Measurements from ENCODE around the gene SUSD1. TPM values are rescaled to one million over a fixed set of nuclear protein-coding genes. Genes with fewer than 3 reads are reported as not detected.

SUSD1 gene
- total RNA-seq, 1 experiment from 2014 or later: 15.3 TPM

DNA sequence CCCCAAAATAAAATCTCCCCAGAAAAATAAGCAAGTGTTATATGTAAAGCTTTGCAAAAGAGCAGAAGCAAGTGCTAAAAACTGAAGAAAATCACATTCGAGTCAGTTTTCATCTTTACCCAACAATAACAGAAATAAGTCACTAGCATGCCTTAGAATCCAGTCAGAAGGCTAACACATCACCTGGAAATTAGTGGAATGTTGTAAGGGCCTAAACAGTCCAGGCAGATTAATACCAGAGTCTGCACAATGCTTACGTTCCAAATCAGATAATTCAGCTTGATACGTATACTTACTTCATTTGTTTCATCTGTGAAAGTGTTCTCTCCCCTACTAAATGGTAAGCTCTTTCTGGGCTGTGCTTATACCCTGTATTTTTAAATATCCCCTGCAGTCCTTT is 42.7 kb downstream of the SUSD1 start:
- TF ChIP-seq SIN3A (IDR thresholded peaks at IDR 0.05; ENCODE audit: borderline replicate concordance, insufficient read depth, low read depth, low read length): no peak
- Histone ChIP-seq H3K27me3 (ENCODE audit: control insufficient read depth, insufficient read depth, low read length) (no peaks in the 10 kb centered on the region), H3K36me3 (ENCODE audit: control insufficient read depth, insufficient read depth, low read length) (no peaks in the 10 kb centered on the region; the same call in 1 of the 2 replicates), H3K27ac (ENCODE audit: low read length) (no peak overlapping the region), H3K4me1 (ENCODE audit: control insufficient read depth, insufficient read depth, low read length) (no peaks in the 10 kb centered on the region), H3K9me3 (ENCODE audit: control insufficient read depth, insufficient read depth, low read depth, low read length) (no peaks in the 10 kb centered on the region; the same call in 1 of the 2 replicates), H3K4me3 (ENCODE audit: low read depth in 2 of 2, low read length in 2 of 2) (no peak overlapping the region)
- ATAC-seq: no peak
- ChIA-PET POLR2A (interaction anchor here (0.6 kb wide), 1 partner anchor 619 kb away, joined by 5 read pairs; no protein-coding TSS in a partner anchor), CTCF (no interaction called here)
- DNase-seq (ENCODE audit: low read depth, low spot score): no peak
- in situ Hi-C loops (cut with HindIII; ENCODE audit: low pct_unique_long_range_greater_than_20kb, low sequenced_read_pairs) (no loop called here), intact Hi-C loops (cut with micrococcal nuclease; ENCODE audit: unreplicated experiment) (no loop called here)
- no TSS peak for BruUV-seq (replicated peaks)

DNA sequence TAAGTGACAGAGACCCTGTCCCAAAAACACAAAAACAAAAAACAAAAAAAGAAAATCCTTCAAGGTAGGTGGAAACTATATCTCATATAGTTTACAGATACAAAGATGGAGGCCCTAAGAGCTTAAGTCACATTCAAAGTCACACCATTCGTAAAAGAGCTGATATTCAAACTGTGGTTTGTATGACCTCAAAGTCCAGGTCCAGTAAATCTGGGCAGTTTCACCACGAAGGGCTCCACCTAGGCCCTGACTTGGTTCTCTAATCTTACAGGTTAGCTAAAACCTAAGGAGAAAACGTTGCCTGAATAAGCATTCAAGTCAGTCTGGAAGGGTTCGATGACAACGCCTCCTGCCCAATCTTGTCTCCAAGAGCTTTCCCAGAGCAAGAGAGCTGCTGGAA is 44.1 kb downstream of the SUSD1 start:
- Histone ChIP-seq H3K36me3 (ENCODE audit: control insufficient read depth, insufficient read depth, low read length) (no peaks in the 10 kb centered on the region; the same call in 1 of the 2 replicates), H3K27me3 (ENCODE audit: control insufficient read depth, insufficient read depth, low read length) (no peaks in the 10 kb centered on the region), H3K9me3 (ENCODE audit: control insufficient read depth, insufficient read depth, low read depth, low read length) (no peaks in the 10 kb centered on the region; the same call in 1 of the 2 replicates), H3K4me1 (ENCODE audit: control insufficient read depth, insufficient read depth, low read length) (no peaks in the 10 kb centered on the region), H3K4me3 (ENCODE audit: low read depth in 2 of 2, low read length in 2 of 2) (no peak overlapping the region), H3K27ac (ENCODE audit: low read length) (no peak overlapping the region)
- CTCF ChIA-PET: interaction anchor here (0.6 kb wide), 1 partner anchor 214 kb away, joined by 3 read pairs; no protein-coding TSS in a partner anchor
- ATAC-seq (no peak), DNase-seq (ENCODE audit: low read depth, low spot score) (no peak)
- intact Hi-C loops (cut with micrococcal nuclease; ENCODE audit: unreplicated experiment): no loop called here
- BruUV-seq (replicated peaks): no TSS peak
- in situ Hi-C loops (cut with HindIII; ENCODE audit: low pct_unique_long_range_greater_than_20kb, low sequenced_read_pairs): no loop called here
- TF ChIP-seq, protein P1, sequence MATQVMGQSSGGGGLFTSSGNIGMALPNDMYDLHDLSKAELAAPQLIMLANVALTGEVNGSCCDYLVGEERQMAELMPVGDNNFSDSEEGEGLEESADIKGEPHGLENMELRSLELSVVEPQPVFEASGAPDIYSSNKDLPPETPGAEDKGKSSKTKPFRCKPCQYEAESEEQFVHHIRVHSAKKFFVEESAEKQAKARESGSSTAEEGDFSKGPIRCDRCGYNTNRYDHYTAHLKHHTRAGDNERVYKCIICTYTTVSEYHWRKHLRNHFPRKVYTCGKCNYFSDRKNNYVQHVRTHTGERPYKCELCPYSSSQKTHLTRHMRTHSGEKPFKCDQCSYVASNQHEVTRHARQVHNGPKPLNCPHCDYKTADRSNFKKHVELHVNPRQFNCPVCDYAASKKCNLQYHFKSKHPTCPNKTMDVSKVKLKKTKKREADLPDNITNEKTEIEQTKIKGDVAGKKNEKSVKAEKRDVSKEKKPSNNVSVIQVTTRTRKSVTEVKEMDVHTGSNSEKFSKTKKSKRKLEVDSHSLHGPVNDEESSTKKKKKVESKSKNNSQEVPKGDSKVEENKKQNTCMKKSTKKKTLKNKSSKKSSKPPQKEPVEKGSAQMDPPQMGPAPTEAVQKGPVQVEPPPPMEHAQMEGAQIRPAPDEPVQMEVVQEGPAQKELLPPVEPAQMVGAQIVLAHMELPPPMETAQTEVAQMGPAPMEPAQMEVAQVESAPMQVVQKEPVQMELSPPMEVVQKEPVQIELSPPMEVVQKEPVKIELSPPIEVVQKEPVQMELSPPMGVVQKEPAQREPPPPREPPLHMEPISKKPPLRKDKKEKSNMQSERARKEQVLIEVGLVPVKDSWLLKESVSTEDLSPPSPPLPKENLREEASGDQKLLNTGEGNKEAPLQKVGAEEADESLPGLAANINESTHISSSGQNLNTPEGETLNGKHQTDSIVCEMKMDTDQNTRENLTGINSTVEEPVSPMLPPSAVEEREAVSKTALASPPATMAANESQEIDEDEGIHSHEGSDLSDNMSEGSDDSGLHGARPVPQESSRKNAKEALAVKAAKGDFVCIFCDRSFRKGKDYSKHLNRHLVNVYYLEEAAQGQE (IDR thresholded peaks at IDR 0.05; ENCODE audit: insufficient read depth in 1 of 2, low read depth in 2 of 2, low read length in 1 of 2): no peak
- TF ChIP-seq POLR2AphosphoS5 (IDR thresholded peaks at IDR 0.05; ENCODE audit: low read depth, low read length) (no peak), TCF7L2 (IDR thresholded peaks at IDR 0.05; ENCODE audit: low read depth, low read length) (no peak), SIN3A (IDR thresholded peaks at IDR 0.05; ENCODE audit: borderline replicate concordance, insufficient read depth, low read depth, low read length) (no peak)
- POLR2A ChIA-PET: no interaction called here

DNA sequence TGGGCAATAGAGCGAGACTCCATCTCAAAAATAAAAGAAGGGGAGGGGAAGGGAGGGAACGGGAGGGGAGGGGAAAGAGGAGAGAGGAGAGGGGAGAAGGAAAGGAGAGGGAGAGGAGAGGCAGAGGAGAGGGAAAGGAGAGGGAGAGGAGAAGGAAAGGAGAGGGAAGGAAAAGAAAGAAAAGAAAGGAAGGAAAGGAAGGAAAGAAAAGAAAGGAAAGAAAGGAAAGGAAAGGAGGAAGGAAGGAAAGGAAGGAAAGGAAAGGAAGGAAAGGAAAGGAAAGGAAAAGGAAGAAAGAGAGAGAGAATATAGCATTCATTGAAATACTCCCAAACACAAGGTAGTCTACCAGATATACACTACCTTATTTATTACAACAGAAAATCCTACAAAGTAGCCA is 44.8 kb downstream of the SUSD1 start:
- no peaks in the 10 kb centered on the region; the same call in 1 of the 2 replicates for H3K9me3 ChIP-seq (ENCODE audit: control insufficient read depth, insufficient read depth, low read depth, low read length)
- H3K4me3 ChIP-seq (ENCODE audit: low read depth in 2 of 2, low read length in 2 of 2): no peak overlapping the region
- in situ Hi-C loops (cut with HindIII; ENCODE audit: low pct_unique_long_range_greater_than_20kb, low sequenced_read_pairs) (no loop called here), intact Hi-C loops (cut with micrococcal nuclease; ENCODE audit: unreplicated experiment) (no loop called here)
- no peak for DNase-seq (ENCODE audit: low read depth, low spot score)
- ChIA-PET POLR2A (no interaction called here), CTCF (interaction anchor here (0.6 kb wide), 2 partner anchors 34 to 215 kb away, joined by 3 to 4 read pairs; no protein-coding TSS in a partner anchor)
- no peak overlapping the region for H3K27ac ChIP-seq (ENCODE audit: low read length)
- ATAC-seq: no peak
- H3K4me1 ChIP-seq (ENCODE audit: control insufficient read depth, insufficient read depth, low read length): no peaks in the 10 kb centered on the region
- BruUV-seq (replicated peaks): no TSS peak
- no peaks in the 10 kb centered on the region; the same call in 1 of the 2 replicates for H3K36me3 ChIP-seq (ENCODE audit: control insufficient read depth, insufficient read depth, low read length)
- no peaks in the 10 kb centered on the region for H3K27me3 ChIP-seq (ENCODE audit: control insufficient read depth, insufficient read depth, low read length)
- TF ChIP-seq, protein P2, sequence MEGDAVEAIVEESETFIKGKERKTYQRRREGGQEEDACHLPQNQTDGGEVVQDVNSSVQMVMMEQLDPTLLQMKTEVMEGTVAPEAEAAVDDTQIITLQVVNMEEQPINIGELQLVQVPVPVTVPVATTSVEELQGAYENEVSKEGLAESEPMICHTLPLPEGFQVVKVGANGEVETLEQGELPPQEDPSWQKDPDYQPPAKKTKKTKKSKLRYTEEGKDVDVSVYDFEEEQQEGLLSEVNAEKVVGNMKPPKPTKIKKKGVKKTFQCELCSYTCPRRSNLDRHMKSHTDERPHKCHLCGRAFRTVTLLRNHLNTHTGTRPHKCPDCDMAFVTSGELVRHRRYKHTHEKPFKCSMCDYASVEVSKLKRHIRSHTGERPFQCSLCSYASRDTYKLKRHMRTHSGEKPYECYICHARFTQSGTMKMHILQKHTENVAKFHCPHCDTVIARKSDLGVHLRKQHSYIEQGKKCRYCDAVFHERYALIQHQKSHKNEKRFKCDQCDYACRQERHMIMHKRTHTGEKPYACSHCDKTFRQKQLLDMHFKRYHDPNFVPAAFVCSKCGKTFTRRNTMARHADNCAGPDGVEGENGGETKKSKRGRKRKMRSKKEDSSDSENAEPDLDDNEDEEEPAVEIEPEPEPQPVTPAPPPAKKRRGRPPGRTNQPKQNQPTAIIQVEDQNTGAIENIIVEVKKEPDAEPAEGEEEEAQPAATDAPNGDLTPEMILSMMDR (IDR thresholded peaks at IDR 0.05): no peak
- no peak for TF ChIP-seq SIN3A (IDR thresholded peaks at IDR 0.05; ENCODE audit: borderline replicate concordance, insufficient read depth, low read depth, low read length)
- TF ChIP-seq, protein P1 (IDR thresholded peaks at IDR 0.05; ENCODE audit: insufficient read depth in 1 of 2, low read depth in 2 of 2, low read length in 1 of 2): no peak
- TF ChIP-seq POLR2AphosphoS5 (IDR thresholded peaks at IDR 0.05; ENCODE audit: low read depth, low read length): no peak
- TF ChIP-seq TCF7L2 (IDR thresholded peaks at IDR 0.05; ENCODE audit: low read depth, low read length): no peak
